ENCODE measurements around the gene GPC5. TPM values are rescaled to one million over a fixed set of nuclear protein-coding genes. Genes with fewer than 3 reads are reported as not detected.

GPC5 gene
- total RNA-seq, 4 donors from 2014 or later, result 0.47 TPM; not detected in 3

DNA sequence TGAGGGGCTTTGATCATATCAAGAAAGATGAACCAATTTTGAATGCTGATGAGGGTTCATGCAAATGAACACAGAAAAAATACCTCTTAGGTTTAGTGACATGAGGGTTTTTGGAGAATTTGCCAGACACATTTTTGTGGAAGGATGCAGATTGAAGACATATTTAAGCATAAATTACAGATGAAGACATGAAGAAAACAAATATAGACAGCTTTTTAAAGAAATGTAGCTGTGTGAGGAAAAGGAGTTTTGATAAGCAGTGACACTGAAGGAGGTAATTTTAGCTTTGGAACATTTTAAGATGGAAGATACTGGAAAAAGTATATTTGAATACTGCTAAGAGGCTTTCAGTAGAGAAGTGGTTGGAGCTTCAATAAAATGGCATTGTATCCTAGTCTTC, 1017.4 kb downstream of the GPC5 start:
- Histone ChIP-seq H3K36me3 (no peaks in the 10 kb centered on the region), H3K4me1 (no peaks in the 10 kb centered on the region), H3K9me3 (no peaks in the 10 kb centered on the region), H3K4me3 (no peak overlapping the region), H3K27me3 (no peaks in the 10 kb centered on the region), H3K27ac (no peak overlapping the region)
- no peak for ATAC-seq
- no peak for TF ChIP-seq EP300 (IDR thresholded peaks at IDR 0.05)
- no peak for TF ChIP-seq POLR2A (IDR thresholded peaks at IDR 0.05)
- TF ChIP-seq POLR2AphosphoS5 (IDR thresholded peaks at IDR 0.05), result no peak
- TF ChIP-seq, protein P1, sequence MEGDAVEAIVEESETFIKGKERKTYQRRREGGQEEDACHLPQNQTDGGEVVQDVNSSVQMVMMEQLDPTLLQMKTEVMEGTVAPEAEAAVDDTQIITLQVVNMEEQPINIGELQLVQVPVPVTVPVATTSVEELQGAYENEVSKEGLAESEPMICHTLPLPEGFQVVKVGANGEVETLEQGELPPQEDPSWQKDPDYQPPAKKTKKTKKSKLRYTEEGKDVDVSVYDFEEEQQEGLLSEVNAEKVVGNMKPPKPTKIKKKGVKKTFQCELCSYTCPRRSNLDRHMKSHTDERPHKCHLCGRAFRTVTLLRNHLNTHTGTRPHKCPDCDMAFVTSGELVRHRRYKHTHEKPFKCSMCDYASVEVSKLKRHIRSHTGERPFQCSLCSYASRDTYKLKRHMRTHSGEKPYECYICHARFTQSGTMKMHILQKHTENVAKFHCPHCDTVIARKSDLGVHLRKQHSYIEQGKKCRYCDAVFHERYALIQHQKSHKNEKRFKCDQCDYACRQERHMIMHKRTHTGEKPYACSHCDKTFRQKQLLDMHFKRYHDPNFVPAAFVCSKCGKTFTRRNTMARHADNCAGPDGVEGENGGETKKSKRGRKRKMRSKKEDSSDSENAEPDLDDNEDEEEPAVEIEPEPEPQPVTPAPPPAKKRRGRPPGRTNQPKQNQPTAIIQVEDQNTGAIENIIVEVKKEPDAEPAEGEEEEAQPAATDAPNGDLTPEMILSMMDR (IDR thresholded peaks at IDR 0.05), result no peak

DNA sequence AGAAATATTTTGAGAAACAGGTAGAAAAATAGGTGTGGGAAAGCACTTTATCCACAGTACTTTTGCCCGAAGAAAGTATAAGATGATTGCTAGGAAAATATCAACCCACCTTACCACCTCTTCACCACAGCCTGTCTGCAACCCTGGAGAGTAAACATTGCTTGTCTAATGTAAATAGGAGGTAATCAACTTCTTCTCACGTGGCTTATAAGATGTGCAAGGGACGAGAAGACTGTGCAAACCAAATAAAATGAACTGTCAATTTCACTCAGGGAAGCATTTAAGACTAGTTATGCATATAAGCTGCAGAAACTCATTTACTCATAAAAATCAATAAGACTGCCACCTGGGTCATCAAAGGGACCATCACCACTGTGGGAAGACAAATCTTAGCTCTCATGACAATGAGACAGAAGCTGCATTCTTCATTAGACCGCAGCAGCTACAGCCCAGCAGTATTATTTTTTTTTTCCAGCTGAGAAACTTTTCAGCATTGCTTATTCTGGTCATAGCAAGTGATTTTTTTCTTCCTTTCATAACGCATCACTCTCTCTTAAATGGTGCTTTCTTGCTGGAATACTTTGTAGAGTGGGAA, 1020.5 kb downstream of the GPC5 start:
- 35 to 51% methylated on average over 4 to 5 of the region's 5 CpGs for WGBS, 2 donors (ENCODE audit: low coverage in 1 of 2)
- H3K9me3 ChIP-seq, result no peaks in the 10 kb centered on the region
- no peak for ATAC-seq
- H3K4me3 ChIP-seq, result no peak overlapping the region
- H3K36me3 ChIP-seq, result no peaks in the 10 kb centered on the region
- H3K27me3 ChIP-seq, result no peaks in the 10 kb centered on the region
- no peak for TF ChIP-seq EP300 (IDR thresholded peaks at IDR 0.05)
- no peak for TF ChIP-seq POLR2A (IDR thresholded peaks at IDR 0.05)
- no peak for TF ChIP-seq POLR2AphosphoS5 (IDR thresholded peaks at IDR 0.05)
- H3K4me1 ChIP-seq, result no peaks in the 10 kb centered on the region
- no peak overlapping the region for H3K27ac ChIP-seq

GRCh38 chr13:92429231-92429630, 1030.8 kb downstream of the GPC5 start:
- no peaks in the 10 kb centered on the region for H3K36me3 ChIP-seq
- H3K4me1 ChIP-seq, result no peaks in the 10 kb centered on the region
- no peak overlapping the region for H3K4me3 ChIP-seq
- no peak for ATAC-seq
- H3K27me3 ChIP-seq, result no peaks in the 10 kb centered on the region
- TF ChIP-seq POLR2A (IDR thresholded peaks at IDR 0.05), result no peak
- TF ChIP-seq POLR2AphosphoS5 (IDR thresholded peaks at IDR 0.05), result no peak
- TF ChIP-seq, protein P1 (IDR thresholded peaks at IDR 0.05), result no peak
- H3K27ac ChIP-seq, result no peak overlapping the region
- H3K9me3 ChIP-seq, result no peaks in the 10 kb centered on the region
- WGBS, 2 donors (ENCODE audit: low coverage in 1 of 2), result 88 to 96% methylated on average over 2 of the region's 2 CpGs

DNA sequence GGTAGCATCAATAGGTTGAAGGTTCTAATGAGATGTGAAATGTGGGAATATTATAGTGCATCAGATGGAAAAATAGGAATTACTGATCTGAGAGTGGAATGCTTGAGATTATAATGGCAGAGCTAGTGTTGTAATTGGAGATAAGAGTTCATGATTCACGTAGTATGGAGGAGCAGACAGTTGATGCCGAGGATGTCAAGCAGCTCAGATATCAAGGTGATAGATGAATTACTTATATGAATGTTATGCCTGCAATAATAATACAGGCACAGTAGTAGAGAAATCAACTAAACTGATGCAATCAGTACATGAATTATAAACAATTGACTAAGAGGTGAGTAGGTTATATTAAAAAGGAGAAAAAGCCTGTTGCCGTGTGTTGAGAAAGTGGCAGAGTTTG, 1035.0 kb downstream of the GPC5 start:
- ATAC-seq, result no peak
- WGBS, 2 donors (ENCODE audit: low coverage in 1 of 2), result 69 to 82% methylated on average over 3 of the region's 3 CpGs
- Histone ChIP-seq H3K27ac (no peak overlapping the region), H3K4me1 (no peaks in the 10 kb centered on the region), H3K36me3 (no peaks in the 10 kb centered on the region), H3K9me3 (no peaks in the 10 kb centered on the region), H3K4me3 (no peak overlapping the region), H3K27me3 (no peaks in the 10 kb centered on the region)
- TF ChIP-seq POLR2AphosphoS5 (IDR thresholded peaks at IDR 0.05), result no peak
- TF ChIP-seq, protein P1 (IDR thresholded peaks at IDR 0.05), result no peak
- TF ChIP-seq POLR2A (IDR thresholded peaks at IDR 0.05), result no peak
- TF ChIP-seq EP300 (IDR thresholded peaks at IDR 0.05), result no peak

GRCh38 chr13:92433963-92434362, 1035.5 kb downstream of the GPC5 start:
- no peaks in the 10 kb centered on the region for H3K36me3 ChIP-seq
- no peaks in the 10 kb centered on the region for H3K4me1 ChIP-seq
- ATAC-seq, result no peak
- H3K4me3 ChIP-seq, result no peak overlapping the region
- H3K9me3 ChIP-seq, result no peaks in the 10 kb centered on the region
- 72 to 100% methylated on average over 1 of the region's 1 CpG for WGBS, 2 donors (ENCODE audit: low coverage in 1 of 2)
- H3K27me3 ChIP-seq, result no peaks in the 10 kb centered on the region
- TF ChIP-seq, protein P1 (IDR thresholded peaks at IDR 0.05), result no peak
- TF ChIP-seq EP300 (IDR thresholded peaks at IDR 0.05), result no peak
- TF ChIP-seq POLR2AphosphoS5 (IDR thresholded peaks at IDR 0.05), result no peak
- TF ChIP-seq POLR2A (IDR thresholded peaks at IDR 0.05), result no peak
- H3K27ac ChIP-seq, result no peak overlapping the region
